Head of caudate nucleus (tissue), 42 donors: ENCODE results near the gene TIAM2.
A peak's percentile ranks its signal among the peaks of the same experiment; 100 is the strongest.
"Not testable (repeated sequence)": the region's sequence is repeated elsewhere in the genome, so short reads cannot be mapped to it uniquely, and the experiment has no call there.

Source experiments
- DNase-seq, 42 donors: peaks; one replicate each; pipeline versions ENCODE4 v3.0.0 to v3.0.0-alpha.2; 2020 to 2021; ENCODE audit warnings: mixed read lengths in 7 of 42
- intact Hi-C: fragments of 100-400 bp; cut with DNase I; formaldehyde crosslinking; loops from one replicate; pipeline ENCODE4 v1.15.0; 2022

TIAM2 gene

DNA sequence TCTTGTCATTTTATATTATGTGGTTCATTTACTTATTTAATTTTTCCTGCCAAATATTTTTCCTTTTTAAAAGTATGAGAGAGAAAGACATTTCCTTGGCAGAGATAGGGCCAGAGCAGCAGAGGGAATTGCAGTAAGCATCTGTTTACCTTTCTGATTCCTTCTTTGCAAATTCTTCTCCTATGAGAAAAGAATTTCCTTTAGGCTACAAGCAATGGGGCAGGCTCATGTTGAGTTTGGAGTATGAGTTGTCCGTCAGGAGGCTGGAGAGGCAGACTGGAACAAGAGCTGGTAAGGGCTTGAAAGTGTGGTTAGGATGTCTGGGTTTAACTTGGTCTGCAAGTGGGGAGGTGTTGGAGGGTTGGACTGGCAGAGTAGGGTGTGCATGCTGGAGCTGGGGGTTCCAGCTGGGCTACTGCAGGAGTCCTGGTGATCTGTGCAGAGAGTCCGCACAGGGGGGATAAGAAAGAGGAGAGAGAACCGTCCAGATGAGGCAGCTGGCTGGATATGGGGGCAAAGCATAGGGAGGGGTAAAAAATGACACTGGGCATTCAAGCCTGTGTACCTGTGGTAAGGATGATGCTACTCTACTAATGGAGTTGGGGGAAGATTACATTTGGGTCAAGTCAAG, 19.7 kb downstream of the TIAM2 start:
- intact Hi-C loops, result no loop called here
- no peak for DNase-seq

DNA sequence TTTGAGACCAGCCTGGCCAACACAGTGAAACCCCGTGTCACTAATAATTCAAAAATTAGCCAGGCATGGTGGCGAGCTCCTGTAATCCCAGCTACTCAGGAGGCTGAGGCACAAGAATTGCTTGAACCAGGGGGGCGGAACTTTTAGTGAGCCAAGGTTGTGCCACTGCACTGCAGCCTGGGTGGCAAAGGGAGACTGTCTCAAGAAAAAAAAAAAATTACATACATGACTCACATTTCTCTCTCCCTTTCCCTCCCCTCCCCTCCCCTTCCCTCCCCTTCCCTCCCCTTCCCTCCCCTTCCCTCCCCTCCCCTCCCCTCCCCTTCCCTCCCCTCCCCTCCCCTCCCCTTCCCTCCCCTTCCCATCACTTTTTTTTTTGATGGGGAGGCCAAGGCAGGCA, 23.3 kb downstream of the TIAM2 start:
- DNase-seq, intact Hi-C loops: not testable (repeated sequence)

DNA sequence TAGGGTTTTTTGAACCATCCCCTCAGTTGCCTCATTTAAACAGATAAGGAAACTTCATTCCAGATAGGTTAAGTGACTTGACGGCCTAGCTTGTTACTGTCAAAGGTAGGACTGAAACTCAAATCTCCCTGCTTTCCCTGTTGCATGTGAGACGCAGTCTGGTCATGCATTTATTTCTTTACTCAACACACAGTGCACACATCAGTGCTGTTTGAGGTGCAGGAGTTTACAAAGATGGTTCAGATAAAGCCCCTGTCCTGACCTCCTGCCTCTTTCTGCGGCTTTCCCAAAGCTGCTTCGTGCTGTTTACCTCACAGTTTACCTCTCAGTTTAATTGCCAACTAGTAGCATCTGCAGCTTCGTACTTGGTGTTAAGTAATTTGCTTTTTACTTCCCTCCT, 26.6 kb downstream of the TIAM2 start:
- DNase-seq, result no peak
- intact Hi-C loops, result no loop called here

DNA sequence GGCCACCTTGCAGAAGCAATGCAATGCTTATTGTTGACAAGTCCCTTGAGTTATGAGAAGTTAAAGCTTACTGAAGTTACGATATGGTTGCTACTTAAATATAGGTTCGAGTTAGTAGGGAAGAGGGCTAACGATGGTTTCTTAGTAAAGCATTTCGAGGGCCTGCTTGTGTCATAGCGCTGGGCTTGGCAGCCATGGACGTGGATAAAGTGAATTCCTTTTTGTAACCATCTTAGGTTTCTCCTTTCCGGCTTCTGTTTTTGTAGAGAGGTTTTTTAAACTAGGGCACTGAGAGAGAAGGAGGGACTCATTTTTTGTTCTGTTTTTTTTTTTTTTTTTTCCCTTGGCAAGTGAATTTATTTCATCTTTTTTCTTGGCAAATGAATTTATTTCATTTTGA, 27.6 kb downstream of the TIAM2 start:
- no peak for DNase-seq
- intact Hi-C loops, result no loop called here

DNA sequence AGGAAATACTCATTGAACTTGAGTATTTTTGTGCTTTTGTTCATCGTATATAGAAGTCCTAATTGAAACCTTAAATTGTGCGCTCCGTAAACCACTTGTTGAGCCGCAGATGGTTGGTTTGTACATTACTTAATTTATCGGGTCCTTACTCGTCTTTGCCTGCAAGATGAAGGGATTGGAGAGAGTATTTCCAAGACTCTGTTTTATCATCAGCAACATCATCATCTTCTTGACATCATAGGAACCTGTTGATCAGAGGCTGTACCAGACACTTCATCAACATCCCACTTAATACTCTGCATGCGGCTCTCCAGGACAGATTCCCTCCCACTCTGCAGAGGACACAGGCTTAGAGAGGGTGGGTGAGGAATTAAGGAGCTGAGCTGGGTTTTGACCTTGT, 28.6 kb downstream of the TIAM2 start:
- no peak for DNase-seq
- intact Hi-C loops, result no loop called here

DNA sequence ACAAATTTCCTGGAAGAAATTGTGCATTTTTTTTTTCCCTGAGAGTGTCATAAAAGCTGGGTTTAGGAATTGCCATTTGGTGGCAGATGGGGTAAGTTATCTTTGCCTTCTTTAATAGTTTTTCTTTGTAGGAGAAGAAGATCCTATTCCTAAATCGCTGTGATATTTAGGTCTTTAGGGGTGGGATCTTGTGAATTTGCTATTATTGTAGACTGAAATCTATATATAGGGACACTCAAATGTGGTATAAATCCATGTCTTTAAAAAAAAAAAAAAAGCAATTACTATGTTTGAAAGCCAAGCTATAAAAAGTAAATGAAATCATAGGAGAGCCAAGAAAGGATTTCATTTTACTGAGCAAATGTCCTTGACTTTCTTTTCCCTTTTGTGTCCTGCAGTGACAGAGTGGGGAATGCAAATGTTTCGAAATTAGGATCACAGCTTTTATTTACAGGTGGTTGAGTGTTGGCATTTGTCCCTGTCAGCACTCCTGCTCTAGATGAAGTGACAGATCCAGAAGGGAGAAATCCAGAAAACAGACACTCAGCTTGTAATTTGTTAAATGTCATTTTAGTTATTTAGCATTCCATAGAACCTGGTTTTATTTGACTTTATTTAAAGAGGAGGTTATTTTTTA, 29.4 kb downstream of the TIAM2 start:
- intact Hi-C loops, result no loop called here
- DNase-seq, result no peak

DNA sequence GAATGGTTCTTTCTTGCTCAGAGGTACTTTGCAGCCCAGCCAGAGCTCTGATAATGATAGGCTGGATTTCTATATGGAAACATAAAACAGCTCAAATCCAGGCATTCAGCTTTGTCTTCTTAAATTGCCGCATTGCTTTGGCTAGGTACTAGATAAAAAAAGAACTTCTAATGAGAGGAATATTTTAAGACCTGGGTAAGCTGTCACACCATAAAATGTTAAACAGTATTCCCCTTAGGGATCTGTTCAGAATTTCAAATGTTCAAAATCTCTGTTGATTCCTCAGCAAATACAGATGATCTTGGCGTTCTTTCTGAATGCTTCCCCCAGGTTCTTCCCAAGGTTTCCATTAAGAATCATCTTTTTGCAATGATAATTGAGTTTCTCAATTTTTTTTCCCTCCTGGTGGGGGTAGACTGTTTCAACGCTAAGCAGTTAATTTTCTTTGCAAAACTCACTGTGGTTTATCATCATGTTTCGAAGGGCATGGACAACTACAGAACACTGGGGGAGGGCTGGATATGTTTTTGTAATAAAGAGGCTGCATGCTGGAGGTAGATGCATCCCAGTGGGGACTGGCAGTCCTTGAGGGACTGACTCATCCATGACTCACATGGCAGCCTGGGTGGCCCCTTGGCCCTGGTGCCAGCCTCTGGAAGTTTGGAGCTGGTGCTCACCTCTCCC, 31.0 kb downstream of the TIAM2 start:
- DNase-seq, result peak in 20 of 42 donors; percentile 2 to 63 (median 22)
- intact Hi-C loops, result no loop called here

DNA sequence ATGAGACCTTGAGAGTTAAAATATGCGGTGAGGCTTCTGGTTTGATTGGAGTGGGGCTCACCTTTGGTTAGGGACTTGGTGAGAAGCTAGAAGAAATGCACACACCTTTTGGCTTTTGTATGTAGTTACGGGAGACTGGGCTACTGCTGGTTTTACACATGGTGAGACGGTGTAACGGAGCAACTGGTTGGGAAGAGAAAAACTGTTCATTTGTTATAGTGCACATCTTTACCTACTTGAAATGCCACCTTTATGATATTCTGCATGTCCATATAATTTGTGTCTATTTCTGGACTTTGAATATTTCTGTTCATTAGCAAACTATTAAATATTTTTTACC, 31.6 kb downstream of the TIAM2 start:
- no peak for DNase-seq
- intact Hi-C loops, result no loop called here

DNA sequence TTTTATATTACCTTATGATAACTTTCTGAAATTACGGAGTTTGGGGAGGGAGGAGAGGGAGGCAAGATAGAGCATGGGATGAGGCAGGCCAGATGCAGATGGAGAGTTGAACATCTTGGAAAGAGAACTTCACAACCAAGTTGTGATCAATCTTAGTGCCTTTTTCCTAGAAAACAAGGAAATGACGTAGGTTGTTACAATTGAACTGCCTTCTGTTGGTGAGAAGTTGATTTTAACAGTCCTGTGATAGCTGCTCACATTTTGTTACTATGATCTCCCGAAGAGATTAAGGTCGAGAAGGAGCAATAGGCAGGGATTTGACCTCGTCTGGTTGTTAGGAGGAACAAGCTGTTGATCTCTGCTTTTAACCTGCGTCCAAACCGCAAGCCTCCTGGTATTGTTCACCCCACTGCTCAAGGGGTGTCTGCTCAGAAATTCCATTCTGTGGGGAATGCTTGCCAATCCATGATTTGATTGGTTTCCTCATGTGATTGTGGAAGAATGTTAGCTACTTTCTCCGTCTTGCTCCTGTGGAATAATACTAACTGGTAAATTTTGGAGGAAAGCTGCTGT, 35.1 kb downstream of the TIAM2 start:
- no peak for DNase-seq
- intact Hi-C loops, result no loop called here

DNA sequence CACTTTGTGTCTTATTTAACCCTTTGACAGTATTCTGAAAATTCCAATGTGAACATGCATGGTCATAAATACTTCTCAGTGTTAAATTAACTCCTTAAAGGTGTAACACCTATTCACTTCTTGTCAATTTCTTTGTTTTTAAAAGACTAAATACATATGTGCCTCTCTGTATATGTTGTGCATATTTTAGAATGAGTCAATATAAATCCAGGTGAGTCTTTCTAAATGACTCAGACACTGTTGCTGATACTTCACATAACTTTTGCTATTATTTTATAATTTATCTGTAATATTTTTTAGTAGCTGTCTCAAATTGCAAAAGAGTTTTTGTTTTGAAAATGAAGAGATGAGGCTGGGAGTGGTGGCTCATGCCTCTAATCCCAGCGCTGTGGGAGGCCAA, 36.0 kb downstream of the TIAM2 start:
- DNase-seq, result no peak
- intact Hi-C loops, result no loop called here

DNA sequence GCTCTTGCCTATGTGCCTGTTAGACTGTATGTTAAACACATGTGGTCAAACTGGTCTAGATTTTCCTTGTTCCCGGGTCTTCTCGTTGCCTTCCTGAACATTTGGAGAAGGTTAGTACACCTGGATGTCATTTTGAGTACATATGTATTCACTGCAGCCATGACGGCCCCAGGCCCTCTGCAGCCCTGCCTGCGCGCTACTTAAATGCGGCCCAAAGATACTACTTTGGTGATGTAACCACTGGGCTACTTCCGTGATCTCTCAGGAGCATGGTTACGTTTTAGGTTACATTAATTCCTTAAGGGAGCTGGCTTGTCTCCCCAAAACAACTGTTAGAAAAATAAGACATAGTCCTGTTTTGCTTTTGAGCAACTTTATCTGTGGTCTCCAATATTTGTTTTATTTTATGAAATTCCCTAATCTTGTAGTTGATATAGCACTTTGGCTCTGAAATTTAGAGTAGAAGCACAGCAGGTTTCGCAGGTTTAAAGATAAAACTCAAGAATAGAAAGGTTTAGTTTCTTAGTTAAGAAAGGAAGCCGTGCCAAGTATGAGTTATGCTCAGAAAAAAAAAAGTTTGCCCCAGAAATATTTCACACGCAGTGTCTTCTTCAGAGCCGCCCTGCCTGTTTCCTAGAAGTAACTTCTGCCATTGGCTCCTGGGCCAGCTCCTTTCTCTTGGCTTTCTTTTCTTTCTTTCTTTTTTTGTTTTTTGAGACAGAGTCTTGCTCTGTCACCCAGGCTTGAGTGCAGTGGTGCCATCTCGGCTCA, 38.1 kb downstream of the TIAM2 start:
- intact Hi-C loops, result no loop called here
- no peak for DNase-seq

DNA sequence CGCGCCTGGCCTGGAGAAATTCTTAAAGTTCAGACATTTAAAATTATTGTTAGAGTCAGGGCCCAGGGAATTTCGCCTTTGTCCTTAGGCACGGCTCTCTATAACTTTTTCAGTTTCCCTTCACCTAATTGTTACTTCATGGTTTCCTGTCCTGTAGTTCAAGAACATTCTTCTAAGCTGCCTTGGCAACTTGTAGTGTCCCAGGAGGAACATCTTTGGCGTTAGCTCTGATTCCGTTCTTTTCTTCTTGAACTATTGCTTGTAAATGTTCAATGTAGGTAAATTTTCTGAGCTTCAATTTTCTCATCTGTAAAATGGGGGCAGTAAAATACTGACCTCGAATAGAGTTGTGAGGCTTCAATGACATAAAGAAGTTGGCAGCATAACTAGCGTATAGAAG, 41.8 kb downstream of the TIAM2 start:
- peak in 1 of 42 donors; percentile 3 for DNase-seq
- intact Hi-C loops, result no loop called here

DNA sequence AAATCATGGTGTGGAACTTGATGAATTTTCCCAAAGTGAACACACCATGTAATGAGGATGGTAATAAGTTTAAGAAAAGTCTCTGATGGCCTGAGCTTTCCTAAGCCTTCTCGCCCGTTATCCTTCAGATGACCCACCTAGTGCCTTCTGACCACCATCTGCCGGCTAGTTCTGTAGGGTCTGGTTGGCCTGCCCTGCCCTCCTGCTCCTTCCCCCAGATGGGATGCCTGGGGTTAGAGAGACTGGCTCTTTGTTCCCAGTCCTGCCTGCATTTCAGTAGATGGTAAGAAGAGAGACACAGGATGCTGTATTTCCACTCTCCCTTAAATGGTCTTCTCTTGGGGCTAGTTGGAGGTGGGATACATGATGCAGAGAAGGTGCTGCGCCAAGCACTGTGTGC, 43.0 kb downstream of the TIAM2 start:
- peak in 1 of 42 donors; percentile 16 for DNase-seq
- intact Hi-C loops, result no loop called here

DNA sequence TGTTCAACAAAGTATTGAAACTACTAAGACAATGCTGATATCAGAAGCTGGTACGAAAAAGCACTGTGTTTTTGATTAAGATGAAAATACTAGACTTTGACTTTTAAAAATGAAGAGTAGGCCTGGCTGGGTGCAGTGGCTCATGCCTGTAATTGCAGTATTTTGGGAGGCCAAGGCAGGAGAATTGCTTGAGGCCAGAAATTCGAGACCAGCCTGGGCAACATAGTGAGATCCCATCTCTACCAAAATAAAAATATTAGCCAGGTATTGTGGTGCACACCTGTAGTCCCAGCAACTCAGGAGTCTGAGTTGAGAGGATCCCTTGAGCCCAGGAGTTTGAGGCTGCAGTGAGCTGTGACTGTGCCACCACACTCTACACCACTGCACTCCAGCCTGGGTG, 43.4 kb downstream of the TIAM2 start:
- peak in 1 of 42 donors; percentile 14 for DNase-seq
- intact Hi-C loops, result no loop called here

DNA sequence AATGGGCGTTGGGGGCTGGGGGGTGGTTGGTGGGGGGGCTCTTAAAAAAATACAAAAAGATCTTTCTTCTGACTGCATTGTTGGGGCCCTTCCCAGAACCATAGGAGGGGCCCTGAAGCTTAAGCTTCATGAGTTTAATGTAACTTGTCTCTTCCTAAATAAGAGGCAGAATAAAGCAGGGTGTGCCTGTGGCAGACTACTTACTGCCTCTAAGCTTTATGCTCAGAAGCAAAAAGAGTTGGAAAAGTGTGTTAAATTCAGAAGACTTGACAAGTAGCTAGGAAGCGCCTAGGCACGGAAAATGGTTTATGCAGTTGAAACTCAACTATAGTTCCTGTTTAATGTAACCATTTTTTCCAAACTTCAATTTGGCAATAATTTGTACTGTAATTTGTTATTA, 44.5 kb downstream of the TIAM2 start:
- peak in 1 of 42 donors; percentile 21 for DNase-seq
- intact Hi-C loops, result no loop called here

DNA sequence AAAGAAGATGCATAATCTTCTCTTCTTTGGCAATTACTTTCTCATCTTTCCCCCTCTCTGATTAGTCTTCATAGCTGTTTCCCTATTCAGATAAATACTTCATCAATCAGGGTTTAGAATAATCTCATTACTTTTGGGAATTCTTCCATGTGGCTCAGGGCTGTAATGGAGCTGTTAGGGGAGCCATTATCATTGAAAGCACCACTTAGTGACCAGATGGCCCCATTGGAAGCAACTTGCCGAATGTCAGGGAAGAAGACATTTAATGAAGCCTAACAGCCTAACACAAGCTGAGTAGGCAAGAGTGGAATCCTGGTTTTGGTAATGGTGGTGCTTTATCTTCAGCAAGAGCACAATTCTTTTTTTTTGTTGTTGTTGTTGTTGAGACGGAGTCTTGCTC, 45.0 kb downstream of the TIAM2 start:
- DNase-seq, result no peak
- intact Hi-C loops, result no loop called here

DNA sequence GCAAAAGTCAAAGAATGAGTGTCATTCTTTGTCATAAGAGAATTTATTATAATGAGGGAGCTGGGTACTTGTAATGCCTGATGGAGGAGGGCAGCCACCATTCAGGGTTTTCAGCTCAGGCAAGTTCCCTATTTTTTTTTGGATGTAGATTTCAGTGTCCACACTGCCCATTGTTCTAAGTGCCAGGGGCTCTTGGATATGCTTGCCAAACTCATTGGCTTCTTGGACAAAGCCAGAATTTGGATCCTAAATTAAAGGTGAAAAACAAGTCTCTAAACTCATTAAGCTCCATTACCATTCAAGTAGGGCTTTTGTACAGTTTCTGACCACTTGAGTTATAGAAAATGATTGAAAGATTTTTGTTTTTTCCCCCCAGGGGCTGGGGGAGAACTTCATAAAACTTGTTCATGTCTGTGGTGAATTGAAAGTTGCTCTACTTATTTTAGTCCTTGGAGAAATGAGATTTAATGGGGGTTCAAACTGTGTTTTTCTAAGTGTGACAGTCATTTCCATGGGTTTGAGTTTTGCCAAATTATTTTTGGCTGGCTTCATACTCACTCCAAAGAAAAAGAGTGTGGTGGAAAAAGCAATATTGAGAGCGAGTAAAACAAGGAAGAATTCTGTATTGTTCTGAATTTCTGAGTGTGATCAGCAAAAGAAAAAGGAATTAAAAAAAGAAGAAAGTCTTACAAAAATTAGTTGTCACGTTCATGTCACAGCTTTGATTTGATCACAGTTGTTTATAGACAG, 46.0 kb downstream of the TIAM2 start:
- peak in 4 of 42 donors; percentile 5 to 41 (median 23) for DNase-seq
- intact Hi-C loops, result no loop called here

DNA sequence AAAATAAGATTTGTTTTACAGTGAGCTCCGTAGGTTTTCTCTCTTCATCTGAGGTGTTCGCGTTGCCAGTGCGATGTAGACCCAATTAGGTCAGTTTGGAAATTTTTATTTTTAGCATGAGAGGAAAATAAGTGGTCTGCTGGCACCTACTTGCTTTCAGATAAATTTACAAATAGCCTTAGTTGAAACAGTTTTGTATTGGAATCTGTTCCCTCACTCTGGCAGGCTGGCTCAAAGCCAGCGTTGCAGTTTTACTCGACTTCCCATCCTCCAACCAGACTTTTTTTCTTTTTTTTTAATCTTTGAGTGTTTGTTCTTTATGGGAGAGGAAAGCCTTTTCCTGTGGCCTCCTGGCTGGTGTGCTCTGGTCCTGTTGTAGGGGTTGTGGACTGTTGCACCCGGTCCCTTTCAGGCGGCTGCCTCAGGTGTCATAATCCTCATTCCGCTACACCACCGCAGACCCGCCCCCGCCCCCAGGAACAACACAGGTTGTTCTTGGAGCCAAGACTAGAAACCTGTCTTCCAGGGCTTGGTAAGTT, 46.7 kb downstream of the TIAM2 start:
- intact Hi-C loops, result no loop called here
- DNase-seq, result peak in 2 of 42 donors; percentile 35 to 46

DNA sequence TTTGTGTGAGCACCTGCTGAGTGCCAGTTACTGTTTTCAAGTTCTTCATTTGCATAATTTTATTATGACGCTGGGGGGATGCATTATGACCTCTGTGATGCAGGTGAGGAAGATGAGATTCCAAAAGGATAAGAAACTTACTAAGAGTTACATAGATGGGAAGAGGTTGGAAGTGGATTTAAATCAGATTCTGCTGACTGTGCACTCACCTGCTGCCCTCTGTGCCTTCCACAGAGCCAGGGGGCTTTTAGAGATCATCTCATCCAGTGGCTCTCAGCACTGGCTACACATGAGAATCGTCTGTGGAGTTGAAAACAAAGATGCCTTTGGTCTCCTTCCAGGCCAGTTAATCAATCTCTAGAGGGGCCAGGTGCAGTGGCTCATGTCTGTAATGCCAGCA, 47.9 kb downstream of the TIAM2 start:
- DNase-seq, result peak in 2 of 42 donors; percentile 22 to 24
- intact Hi-C loops, result no loop called here
